HEK293 (cell line): Measurements from ENCODE around the gene DAND5.

Source experiments
- KLF17 ChIP-seq: fragments of 450-650 bp; formaldehyde crosslinking; IDR thresholded peaks from 2 replicates; pipeline ENCODE4 v1.5.1; 2016; ENCODE audit warnings: missing biosample characterization, missing genetic modification characterization
- KLF9 ChIP-seq: fragments of 450-650 bp; formaldehyde crosslinking; IDR thresholded peaks from 2 replicates; pipeline ENCODE4 v1.5.1; 2016; ENCODE audit warnings: missing biosample characterization, missing genetic modification characterization, low read depth
- PRDM6 ChIP-seq: fragments of 450-650 bp; formaldehyde crosslinking; IDR thresholded peaks from 2 replicates; pipeline ENCODE4 v1.5.1; 2017; ENCODE audit warnings: missing biosample characterization, missing genetic modification characterization
- ZBTB48 ChIP-seq: fragments of 450-650 bp; formaldehyde crosslinking; IDR thresholded peaks from 2 replicates; pipeline ENCODE4 v1.5.1; 2016; ENCODE audit warnings: missing biosample characterization, missing genetic modification characterization
- ZBTB8A ChIP-seq: fragments of 450-650 bp; formaldehyde crosslinking; IDR thresholded peaks from 2 replicates; pipeline ENCODE4 v1.5.1; 2016; ENCODE audit warnings: missing biosample characterization, missing genetic modification characterization
- ZFP3 ChIP-seq: fragments of 450-650 bp; formaldehyde crosslinking; IDR thresholded peaks from 2 replicates; pipeline ENCODE4 v1.5.1; 2016; ENCODE audit warnings: low read depth, missing biosample characterization, missing genetic modification characterization
- ZNF214 ChIP-seq: fragments of 450-650 bp; formaldehyde crosslinking; IDR thresholded peaks from 2 replicates; pipeline ENCODE4 v1.5.1; 2017; ENCODE audit warnings: missing biosample characterization, mild to moderate bottlenecking, missing genetic modification characterization, borderline replicate concordance
- ZNF223 ChIP-seq: fragments of 450-650 bp; formaldehyde crosslinking; IDR thresholded peaks from 2 replicates; pipeline ENCODE4 v1.5.1; 2016; ENCODE audit warnings: missing biosample characterization, missing genetic modification characterization
- ZNF324 ChIP-seq: fragments of 450-650 bp; formaldehyde crosslinking; IDR thresholded peaks from 2 replicates; pipeline ENCODE4 v1.5.1; 2016; ENCODE audit warnings: missing biosample characterization, missing genetic modification characterization
- ZNF398 ChIP-seq: fragments of 450-650 bp; formaldehyde crosslinking; IDR thresholded peaks from 2 replicates; pipeline ENCODE4 v1.5.1; 2017; ENCODE audit warnings: missing biosample characterization, missing genetic modification characterization
- ZNF561 ChIP-seq: fragments of 450-650 bp; IDR thresholded peaks from 2 replicates; pipeline ENCODE4 v1.5.1; 2018; ENCODE audit warnings: missing biosample characterization, missing genetic modification characterization, borderline replicate concordance
- ZNF629 ChIP-seq: fragments of 450-650 bp; formaldehyde crosslinking; IDR thresholded peaks from 2 replicates; pipeline ENCODE4 v1.5.1; 2017; ENCODE audit warnings: missing biosample characterization, missing genetic modification characterization
- ZNF658 ChIP-seq: fragments of 450-650 bp; formaldehyde crosslinking; IDR thresholded peaks from 2 replicates; pipeline ENCODE4; 2016; ENCODE audit warnings: missing biosample characterization, missing genetic modification characterization
- TF ChIP-seq, protein P1 (sequence below): fragments of 450-650 bp; formaldehyde crosslinking; IDR thresholded peaks from 2 replicates; pipeline ENCODE4 v1.5.1; 2017; ENCODE audit warnings: missing biosample characterization, missing genetic modification characterization
- TF ChIP-seq, protein P2 (sequence below): fragments of 450-650 bp; formaldehyde crosslinking; IDR thresholded peaks from 2 replicates; pipeline ENCODE4 v1.5.1; 2017; ENCODE audit warnings: missing biosample characterization, missing genetic modification characterization
- TF ChIP-seq, protein P3 (sequence below): fragments of 450-650 bp; formaldehyde crosslinking; IDR thresholded peaks from 2 replicates; pipeline ENCODE4 v1.5.1; 2016; ENCODE audit warnings: missing biosample characterization, missing genetic modification characterization
- TF ChIP-seq, protein P4 (sequence below): fragments of 450-650 bp; formaldehyde crosslinking; IDR thresholded peaks from 2 replicates; pipeline ENCODE4 v1.5.1; 2016; ENCODE audit warnings: missing biosample characterization, missing genetic modification characterization, borderline replicate concordance

The DAND5 gene

DNA sequence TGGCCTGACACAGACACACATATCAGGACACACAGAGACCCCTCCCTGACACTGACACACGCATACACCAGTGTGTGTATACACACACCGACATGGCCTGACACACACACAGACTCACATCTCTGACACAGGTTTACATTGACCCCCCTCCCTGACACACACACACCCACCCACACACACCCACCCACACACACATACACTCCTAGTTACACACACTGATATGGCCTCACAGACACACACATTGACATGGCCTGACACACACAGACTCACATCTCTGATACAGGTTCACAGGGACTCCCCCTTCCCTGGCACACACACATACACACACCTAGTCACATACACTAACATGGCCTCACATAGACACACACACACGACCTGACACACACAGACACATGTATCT, 21.5 kb downstream of the DAND5 start (continued):
- TF ChIP-seq, protein P1, sequence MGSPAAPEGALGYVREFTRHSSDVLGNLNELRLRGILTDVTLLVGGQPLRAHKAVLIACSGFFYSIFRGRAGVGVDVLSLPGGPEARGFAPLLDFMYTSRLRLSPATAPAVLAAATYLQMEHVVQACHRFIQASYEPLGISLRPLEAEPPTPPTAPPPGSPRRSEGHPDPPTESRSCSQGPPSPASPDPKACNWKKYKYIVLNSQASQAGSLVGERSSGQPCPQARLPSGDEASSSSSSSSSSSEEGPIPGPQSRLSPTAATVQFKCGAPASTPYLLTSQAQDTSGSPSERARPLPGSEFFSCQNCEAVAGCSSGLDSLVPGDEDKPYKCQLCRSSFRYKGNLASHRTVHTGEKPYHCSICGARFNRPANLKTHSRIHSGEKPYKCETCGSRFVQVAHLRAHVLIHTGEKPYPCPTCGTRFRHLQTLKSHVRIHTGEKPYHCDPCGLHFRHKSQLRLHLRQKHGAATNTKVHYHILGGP (tag by site-specific recombination) = 0 out of 2 replicates have a peak, but pooled peaks have one; percentile 28
- TF ChIP-seq ZNF324 (tag by site-specific recombination) = no peak
- TF ChIP-seq, protein P2, sequence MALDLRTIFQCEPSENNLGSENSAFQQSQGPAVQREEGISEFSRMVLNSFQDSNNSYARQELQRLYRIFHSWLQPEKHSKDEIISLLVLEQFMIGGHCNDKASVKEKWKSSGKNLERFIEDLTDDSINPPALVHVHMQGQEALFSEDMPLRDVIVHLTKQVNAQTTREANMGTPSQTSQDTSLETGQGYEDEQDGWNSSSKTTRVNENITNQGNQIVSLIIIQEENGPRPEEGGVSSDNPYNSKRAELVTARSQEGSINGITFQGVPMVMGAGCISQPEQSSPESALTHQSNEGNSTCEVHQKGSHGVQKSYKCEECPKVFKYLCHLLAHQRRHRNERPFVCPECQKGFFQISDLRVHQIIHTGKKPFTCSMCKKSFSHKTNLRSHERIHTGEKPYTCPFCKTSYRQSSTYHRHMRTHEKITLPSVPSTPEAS = peak; percentile 83
- TF ChIP-seq ZNF214 (tag by site-specific recombination) = no peak
- TF ChIP-seq PRDM6 = no peak
- TF ChIP-seq ZBTB48 (tag by site-specific recombination) = 0 out of 2 replicates have a peak, but pooled peaks have one; percentile 6
- TF ChIP-seq ZNF658 = no peak
- no peak for TF ChIP-seq ZNF629 (tag by site-specific recombination)
- no peak for TF ChIP-seq ZNF561
- TF ChIP-seq ZFP3 (tag by site-specific recombination) = no peak
- peak; percentile 59; the same call in 1 of the 2 replicates for TF ChIP-seq KLF9
- TF ChIP-seq, protein P3, sequence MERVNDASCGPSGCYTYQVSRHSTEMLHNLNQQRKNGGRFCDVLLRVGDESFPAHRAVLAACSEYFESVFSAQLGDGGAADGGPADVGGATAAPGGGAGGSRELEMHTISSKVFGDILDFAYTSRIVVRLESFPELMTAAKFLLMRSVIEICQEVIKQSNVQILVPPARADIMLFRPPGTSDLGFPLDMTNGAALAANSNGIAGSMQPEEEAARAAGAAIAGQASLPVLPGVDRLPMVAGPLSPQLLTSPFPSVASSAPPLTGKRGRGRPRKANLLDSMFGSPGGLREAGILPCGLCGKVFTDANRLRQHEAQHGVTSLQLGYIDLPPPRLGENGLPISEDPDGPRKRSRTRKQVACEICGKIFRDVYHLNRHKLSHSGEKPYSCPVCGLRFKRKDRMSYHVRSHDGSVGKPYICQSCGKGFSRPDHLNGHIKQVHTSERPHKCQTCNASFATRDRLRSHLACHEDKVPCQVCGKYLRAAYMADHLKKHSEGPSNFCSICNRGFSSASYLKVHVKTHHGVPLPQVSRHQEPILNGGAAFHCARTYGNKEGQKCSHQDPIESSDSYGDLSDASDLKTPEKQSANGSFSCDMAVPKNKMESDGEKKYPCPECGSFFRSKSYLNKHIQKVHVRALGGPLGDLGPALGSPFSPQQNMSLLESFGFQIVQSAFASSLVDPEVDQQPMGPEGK = 0 out of 2 replicates have a peak, but pooled peaks have one; percentile 15
- TF ChIP-seq, protein P4, sequence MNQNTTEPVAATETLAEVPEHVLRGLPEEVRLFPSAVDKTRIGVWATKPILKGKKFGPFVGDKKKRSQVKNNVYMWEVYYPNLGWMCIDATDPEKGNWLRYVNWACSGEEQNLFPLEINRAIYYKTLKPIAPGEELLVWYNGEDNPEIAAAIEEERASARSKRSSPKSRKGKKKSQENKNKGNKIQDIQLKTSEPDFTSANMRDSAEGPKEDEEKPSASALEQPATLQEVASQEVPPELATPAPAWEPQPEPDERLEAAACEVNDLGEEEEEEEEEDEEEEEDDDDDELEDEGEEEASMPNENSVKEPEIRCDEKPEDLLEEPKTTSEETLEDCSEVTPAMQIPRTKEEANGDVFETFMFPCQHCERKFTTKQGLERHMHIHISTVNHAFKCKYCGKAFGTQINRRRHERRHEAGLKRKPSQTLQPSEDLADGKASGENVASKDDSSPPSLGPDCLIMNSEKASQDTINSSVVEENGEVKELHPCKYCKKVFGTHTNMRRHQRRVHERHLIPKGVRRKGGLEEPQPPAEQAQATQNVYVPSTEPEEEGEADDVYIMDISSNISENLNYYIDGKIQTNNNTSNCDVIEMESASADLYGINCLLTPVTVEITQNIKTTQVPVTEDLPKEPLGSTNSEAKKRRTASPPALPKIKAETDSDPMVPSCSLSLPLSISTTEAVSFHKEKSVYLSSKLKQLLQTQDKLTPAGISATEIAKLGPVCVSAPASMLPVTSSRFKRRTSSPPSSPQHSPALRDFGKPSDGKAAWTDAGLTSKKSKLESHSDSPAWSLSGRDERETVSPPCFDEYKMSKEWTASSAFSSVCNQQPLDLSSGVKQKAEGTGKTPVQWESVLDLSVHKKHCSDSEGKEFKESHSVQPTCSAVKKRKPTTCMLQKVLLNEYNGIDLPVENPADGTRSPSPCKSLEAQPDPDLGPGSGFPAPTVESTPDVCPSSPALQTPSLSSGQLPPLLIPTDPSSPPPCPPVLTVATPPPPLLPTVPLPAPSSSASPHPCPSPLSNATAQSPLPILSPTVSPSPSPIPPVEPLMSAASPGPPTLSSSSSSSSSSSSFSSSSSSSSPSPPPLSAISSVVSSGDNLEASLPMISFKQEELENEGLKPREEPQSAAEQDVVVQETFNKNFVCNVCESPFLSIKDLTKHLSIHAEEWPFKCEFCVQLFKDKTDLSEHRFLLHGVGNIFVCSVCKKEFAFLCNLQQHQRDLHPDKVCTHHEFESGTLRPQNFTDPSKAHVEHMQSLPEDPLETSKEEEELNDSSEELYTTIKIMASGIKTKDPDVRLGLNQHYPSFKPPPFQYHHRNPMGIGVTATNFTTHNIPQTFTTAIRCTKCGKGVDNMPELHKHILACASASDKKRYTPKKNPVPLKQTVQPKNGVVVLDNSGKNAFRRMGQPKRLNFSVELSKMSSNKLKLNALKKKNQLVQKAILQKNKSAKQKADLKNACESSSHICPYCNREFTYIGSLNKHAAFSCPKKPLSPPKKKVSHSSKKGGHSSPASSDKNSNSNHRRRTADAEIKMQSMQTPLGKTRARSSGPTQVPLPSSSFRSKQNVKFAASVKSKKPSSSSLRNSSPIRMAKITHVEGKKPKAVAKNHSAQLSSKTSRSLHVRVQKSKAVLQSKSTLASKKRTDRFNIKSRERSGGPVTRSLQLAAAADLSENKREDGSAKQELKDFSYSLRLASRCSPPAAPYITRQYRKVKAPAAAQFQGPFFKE (tag by site-specific recombination) = no peak
- no peak for TF ChIP-seq ZNF398 (tag by site-specific recombination)
- TF ChIP-seq KLF17 (tag by site-specific recombination) = no peak
- TF ChIP-seq ZNF223 = no peak
- TF ChIP-seq ZBTB8A (tag by site-specific recombination) = no peak
- TF ChIP-seq, all 188 proteins: peak for 7
